HG02798 (cell line): ENCODE measurements around the gene TMEM250.
"Not testable (repeated sequence)": the region's sequence is repeated elsewhere in the genome, so short reads cannot be mapped to it uniquely, and the experiment has no call there.

Source experiments
- ATAC-seq: cut with Tn5 transposase; IDR thresholded peaks from one replicate; pipeline ENCODE4 v1.9.1; 2021; ENCODE audit warnings: mild to moderate bottlenecking; ENCODE audit not compliant: unreplicated experiment, poor library complexity

Gene TMEM250

GRCh38 chr9:136118320-136119060 is at the start of gene TMEM250:
TSS of gene TMEM250 (minus strand) at chr9:136118875. CDS start at chr9:136116900, 1,975 bp downstream.
- peak; percentile 85 for ATAC-seq

GRCh38 chr9:136163248-136163850 is 44.7 kb upstream of the TMEM250 start:
- ATAC-seq = no peak

GRCh38 chr9:136160995-136161610 is 42.4 kb upstream of the TMEM250 start:
- ATAC-seq = no peak

GRCh38 chr9:136160381-136160841 is 41.7 kb upstream of the TMEM250 start:
- no peak for ATAC-seq

GRCh38 chr9:136159851-136160250 is 41.2 kb upstream of the TMEM250 start:
- no peak for ATAC-seq

GRCh38 chr9:136157477-136158265 is 39.0 kb upstream of the TMEM250 start:
- no peak for ATAC-seq

- no peak for ATAC-seq
Measured at GRCh38 chr9:136156209-136157120, 37.8 kb upstream of the TMEM250 start.

GRCh38 chr9:136155576-136155975 is 36.9 kb upstream of the TMEM250 start:
- no peak for ATAC-seq

GRCh38 chr9:136154943-136155342 is 36.3 kb upstream of the TMEM250 start:
- no peak for ATAC-seq

- no peak for ATAC-seq
Measured at GRCh38 chr9:136153381-136154065, 34.8 kb upstream of the TMEM250 start.

- ATAC-seq = no peak
Measured at GRCh38 chr9:136152931-136153330, 34.3 kb upstream of the TMEM250 start.

GRCh38 chr9:136152543-136152866 is 33.8 kb upstream of the TMEM250 start:
- no peak for ATAC-seq

GRCh38 chr9:136151848-136152542 is 33.3 kb upstream of the TMEM250 start:
- no peak for ATAC-seq

- ATAC-seq = no peak
Measured at GRCh38 chr9:136151214-136151804, 32.6 kb upstream of the TMEM250 start.

GRCh38 chr9:136150664-136151213 is 32.1 kb upstream of the TMEM250 start:
- ATAC-seq = not testable (repeated sequence)

- ATAC-seq = no peak
Measured at GRCh38 chr9:136149853-136150252, 31.2 kb upstream of the TMEM250 start.

- no peak for ATAC-seq
Measured at GRCh38 chr9:136149337-136149736, 30.7 kb upstream of the TMEM250 start.

GRCh38 chr9:136148766-136149165 is 30.1 kb upstream of the TMEM250 start:
- ATAC-seq = no peak
